Sigmoid colon (tissue), 4 donors: ENCODE results near the gene RSPO3.

Experiments
- POLR2AphosphoS5 ChIP-seq, 4 donors: sonication (generic); formaldehyde crosslinking; IDR thresholded peaks; one replicate each; pipeline ENCODE4 v1.6.1; 2017; ENCODE audit warnings: antibody characterized with exemption in 4 of 4
- TF ChIP-seq, protein P1 (sequence below), 4 experiments: fragments of 450-650 bp in 3 of 4; fragments of 200-600 bp in 1 of 4; IDR thresholded peaks; one replicate each; pipeline ENCODE4 v1.5.1; 2016 to 2019; ENCODE audit warnings: antibody characterized with exemption in 4 of 4, mild to moderate bottlenecking in 3 of 4, moderate library complexity in 2 of 4

DNA sequence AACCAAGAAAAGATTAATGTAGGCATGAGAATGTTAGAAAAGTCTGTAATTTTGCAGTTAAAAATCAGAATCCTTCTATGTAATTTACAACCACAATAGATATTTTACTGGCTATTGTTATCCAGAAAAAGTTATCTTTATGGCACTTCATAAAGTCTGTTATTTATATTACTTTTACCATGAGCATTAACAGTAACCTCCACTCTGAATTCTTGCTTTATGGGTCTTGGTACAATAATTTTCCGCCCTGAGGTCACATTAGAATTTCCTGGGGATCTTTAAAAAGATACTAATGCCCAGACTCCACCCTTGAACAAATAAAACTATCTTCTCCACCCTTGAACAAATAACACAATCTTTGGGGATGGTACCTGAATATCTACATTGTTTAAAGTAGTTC lies 9.6 kb downstream of the RSPO3 start:
- TF ChIP-seq, protein P1, sequence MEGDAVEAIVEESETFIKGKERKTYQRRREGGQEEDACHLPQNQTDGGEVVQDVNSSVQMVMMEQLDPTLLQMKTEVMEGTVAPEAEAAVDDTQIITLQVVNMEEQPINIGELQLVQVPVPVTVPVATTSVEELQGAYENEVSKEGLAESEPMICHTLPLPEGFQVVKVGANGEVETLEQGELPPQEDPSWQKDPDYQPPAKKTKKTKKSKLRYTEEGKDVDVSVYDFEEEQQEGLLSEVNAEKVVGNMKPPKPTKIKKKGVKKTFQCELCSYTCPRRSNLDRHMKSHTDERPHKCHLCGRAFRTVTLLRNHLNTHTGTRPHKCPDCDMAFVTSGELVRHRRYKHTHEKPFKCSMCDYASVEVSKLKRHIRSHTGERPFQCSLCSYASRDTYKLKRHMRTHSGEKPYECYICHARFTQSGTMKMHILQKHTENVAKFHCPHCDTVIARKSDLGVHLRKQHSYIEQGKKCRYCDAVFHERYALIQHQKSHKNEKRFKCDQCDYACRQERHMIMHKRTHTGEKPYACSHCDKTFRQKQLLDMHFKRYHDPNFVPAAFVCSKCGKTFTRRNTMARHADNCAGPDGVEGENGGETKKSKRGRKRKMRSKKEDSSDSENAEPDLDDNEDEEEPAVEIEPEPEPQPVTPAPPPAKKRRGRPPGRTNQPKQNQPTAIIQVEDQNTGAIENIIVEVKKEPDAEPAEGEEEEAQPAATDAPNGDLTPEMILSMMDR (IDR thresholded peaks at IDR 0.05) = no peak
- TF ChIP-seq POLR2AphosphoS5 (IDR thresholded peaks at IDR 0.05) = no peak
